Suppressor macrophage (primary cell): Measurements from ENCODE around the gene SLC25A30.
A peak's percentile ranks its signal among the peaks of the same experiment; 100 is the strongest.
"Not testable (repeated sequence)": the region's sequence is repeated elsewhere in the genome, so short reads cannot be mapped to it uniquely, and the experiment has no call there.

ENCODE experiments used
- DNase-seq, 4 experiments: peaks; one replicate each; pipeline ENCODE4 v3.0.0-alpha.2; 2020 to 2022

Gene SLC25A30

DNA sequence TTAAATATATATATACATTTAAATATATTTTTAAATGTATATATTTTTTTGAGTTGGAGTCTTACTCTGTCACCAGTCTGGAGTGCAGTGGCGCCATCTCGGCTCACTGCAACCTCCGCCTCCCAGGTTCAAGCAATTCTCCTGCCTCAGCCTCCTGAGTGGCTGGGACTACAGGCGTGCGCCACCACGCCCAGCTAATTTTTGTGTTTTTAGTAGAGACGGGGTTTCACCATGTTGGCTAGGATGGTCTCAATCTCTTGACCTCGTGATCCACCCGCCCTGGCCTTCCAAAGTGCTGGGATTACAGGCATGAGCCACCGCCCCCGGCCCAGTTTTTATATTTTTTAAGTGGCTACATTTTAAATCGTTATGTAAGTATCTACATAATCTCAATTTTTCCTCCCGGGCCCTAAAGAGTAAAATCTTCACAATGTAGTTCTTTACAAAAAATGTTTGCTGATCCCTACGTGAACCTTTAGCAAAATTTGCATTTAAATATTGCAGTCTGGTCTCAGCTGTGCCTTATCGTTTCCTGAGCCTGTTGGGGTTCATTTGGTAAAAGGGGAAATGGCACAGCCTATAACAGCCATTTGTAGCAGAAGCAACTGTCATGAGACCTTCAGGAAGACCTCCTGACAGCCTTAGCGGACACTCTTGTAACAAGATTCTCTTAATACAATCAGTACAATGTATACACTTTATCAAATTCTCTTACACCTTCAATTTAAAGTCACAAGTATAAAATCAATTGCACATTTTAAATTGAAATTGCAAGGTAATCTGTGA lies 8.1 kb upstream of the SLC25A30 start:
- DNase-seq = peak; percentile 23 to 67 (median 45)

DNA sequence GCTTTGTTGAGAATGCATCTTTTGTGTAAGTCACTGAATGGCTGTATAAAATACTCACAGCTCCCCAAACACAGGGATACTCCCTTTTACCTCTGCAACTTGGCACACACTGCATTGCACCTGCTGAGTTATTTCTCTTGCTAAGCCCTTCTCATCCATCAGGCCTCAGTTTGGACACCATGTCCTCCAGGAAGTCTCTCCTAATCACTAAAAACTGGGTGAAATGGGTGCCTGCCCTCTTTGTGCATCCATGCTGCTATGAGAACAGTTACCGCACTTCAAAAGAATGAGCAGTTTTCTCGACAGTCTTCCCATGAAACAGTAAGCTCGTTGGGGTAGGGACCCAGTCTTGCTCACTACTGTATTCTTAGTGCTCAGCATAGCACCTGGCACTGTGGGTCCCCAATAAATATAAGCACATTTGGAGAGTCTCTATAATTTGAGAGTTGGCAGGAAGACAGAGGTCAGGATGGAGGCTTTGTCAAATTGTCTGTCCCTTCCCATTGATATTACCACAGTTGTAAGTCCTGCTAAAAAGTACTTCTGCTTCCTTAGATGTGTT lies 4.6 kb upstream of the SLC25A30 start:
- DNase-seq = peak in 1 of 4 experiments; percentile 18

DNA sequence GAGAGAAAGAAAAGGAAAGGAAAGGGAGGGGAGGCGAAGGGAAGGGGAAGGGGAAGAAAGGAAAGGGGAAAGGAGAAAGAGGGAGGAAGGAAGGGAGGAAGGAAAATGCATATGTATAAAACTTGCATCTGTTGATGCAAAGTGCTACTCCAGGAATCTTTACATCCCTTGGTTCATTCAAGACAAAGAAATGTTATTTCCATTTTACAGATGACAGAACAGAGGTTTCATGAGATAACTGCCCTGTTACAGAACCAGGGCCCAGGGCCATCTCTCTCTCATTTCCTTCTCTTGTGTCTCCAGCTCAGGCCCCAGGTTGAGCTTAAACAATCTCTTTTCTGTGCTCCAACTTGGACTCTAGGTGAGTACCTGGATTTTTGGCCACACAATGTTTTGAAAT lies 1.8 kb upstream of the SLC25A30 start:
- no peak for DNase-seq

DNA sequence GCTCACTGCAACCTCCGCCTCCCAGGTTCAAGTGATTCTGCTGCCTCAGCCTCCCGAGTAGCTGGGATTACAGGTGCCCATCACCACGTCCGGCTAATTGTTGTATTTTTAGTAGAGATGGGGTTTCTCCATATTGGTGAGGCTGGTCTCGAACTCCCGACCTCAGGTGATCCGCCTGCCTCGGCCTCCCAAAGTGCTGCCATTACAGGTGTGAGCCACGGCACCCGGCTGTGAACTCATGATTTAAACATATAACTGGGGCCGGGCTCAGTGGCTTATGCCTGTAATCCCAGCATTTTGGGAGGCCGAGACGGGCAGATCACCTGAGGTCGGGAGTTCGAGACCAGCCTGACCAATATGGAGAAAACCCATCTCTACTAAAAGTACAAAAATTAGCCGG lies 1.2 kb upstream of the SLC25A30 start:
- not testable (repeated sequence) for DNase-seq

DNA sequence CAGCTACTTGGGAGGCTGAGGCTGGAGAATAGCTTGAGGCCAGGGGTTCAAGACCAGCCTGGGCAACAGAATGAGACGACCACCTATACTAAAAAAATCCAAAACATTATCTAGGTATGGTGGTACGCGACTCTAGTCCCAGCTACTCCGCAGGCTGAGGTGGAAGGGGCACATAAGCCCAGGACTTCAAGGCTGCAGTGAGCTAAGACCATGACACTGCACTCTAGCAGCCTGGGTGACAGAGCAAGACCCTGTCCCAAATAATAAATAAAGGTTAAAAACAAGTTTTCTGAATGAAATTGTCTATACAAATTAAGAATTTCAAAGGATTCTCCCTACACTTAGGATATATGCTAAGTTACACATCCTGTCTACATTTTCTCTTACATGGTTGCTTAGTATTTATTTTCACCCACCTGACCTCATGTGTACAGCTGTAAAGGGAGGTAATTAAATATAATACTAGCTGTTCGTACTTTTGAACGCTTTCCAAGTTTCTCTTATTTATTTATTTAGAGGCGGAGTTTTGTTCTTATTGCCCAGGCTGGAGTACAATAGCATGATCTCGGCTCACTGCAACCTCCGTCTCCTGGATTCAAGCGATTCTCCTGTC lies 1.6 kb downstream of the SLC25A30 start:
- DNase-seq = peak in 2 of 4 experiments; percentile 13 to 15

DNA sequence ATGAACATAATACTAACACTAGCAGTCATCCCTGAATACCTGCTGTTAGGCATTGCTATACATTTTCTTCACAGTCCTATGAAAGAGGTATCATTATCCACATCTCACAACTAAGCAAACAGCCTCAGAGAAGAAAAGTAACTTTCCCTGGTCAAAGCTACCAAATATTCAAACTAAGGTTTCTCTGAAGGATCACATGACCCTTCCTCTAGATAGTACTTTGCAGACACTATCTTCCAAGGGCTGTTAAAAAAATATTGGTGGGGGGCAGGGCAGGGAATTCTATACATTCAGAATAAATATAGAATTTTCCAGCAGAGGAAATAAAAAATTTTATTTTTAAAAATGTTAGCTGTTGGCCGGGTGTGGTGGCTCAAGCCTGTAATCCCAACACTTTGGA lies 3.1 kb downstream of the SLC25A30 start:
- no peak for DNase-seq

DNA sequence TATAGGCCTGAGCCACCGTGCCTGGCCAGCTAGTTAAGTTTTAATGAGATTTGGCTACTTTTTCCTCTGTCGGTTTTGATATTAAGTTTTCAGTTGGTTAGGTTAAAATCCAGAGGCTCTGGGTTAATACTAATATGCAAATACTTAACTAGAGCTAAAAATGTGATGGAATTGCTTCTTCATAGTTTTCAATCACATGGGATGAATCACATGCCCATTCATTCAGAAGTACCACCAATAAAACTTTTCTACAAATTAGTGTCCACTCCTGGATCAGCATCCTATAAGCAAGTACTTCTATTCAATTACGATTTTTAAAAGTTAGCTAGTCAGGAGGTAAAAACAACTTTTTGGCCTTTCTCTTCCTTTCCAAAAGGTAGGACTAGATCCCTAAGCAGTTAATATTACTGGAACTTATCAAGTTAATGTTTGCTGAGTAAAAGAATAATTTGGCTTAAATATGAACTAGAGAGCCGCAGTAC lies 4.3 kb downstream of the SLC25A30 start:
- no peak for DNase-seq

DNA sequence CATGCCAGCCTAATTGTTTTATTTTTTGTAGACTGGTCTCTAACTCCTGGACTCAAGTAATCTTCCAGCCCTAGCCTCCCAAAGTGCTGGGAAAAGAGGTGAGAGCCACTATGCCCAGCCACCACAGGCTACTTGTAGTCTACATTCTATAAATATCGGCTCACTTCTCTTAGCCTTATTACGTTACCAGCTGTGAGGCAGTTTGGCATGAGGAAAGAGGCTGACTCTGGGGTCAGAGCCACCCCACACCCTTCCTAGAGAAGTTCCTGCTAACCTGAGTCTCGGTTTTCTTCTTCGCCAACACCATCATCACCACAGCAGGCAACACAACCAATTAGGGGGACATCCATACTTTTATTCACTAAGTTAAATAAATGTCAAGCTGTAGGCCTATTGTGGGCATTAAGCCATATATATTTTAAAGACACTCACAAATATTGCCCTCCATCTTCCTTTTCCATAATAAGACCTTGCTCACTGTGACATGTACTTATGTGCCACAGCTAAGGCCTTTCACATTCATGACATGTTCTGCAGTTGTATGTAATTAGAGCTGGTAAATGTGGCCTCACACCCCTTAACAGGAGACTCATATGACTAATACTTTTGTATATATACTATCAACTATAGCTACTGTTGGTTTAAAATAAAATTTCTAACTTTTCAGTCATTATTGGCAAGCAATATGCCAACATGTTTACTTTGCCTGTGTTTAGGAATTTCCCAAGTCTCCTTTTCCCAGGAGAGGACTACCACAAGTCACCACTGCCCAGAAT lies 5.7 kb downstream of the SLC25A30 start:
- DNase-seq = peak in 3 of 4 experiments; percentile 27 to 33 (median 30)

DNA sequence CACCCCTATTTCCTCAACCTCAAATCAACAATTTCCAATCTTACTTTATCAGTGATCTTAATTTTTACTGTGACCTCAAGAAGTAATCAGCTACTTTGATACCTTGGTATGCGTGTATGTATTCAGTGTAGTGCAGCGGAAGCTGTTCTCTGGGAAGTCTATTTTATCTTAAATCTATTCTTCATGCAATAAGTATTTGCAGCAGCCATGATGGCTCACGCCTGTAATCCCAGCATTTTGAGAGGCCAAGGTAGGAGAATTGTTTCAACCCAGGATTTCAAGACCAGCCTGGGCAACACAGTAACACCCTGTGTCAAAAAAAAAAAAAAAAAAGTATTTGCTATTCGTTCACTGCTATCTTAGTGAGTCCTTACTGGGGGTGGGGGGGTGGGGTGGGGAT lies 6.5 kb downstream of the SLC25A30 start:
- no peak for DNase-seq

DNA sequence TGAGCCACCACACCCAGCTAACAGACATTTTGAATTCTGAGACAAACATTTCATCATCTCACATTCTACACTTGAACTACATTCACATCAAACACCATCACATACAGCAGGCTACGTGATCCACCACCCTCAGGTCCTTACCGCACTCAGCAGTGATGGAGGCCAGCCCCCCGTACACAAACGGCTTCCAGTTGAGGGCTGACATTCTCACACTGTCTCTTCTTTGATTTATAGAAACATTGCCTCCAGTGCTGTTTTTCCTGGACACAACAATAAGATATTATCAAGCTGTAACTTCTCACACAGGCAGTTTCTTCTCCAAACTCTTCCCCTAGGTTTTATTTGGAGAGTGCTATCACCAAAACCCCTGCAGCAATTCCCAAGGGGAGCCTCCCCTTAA lies 7.0 kb downstream of the SLC25A30 start:
- no peak for DNase-seq

DNA sequence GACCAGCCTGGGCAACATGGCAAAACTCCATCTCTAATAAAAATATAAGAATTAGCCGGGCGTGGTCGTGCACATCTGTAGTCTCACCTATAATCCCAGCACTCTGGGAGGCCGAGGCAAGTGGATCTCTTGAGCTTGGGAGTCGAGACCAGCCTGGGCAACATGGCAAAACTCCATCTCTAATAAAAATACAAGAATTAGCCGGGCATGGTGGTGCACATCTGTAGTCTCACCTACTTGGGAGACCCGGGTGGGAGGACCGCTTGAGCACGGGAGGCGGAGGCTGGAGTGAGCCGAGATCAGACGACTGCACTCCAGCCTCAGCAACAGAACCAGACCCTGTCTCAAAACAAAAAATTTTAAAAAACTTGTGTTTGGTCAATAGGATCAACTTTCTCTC lies 7.7 kb downstream of the SLC25A30 start:
- no peak for DNase-seq

DNA sequence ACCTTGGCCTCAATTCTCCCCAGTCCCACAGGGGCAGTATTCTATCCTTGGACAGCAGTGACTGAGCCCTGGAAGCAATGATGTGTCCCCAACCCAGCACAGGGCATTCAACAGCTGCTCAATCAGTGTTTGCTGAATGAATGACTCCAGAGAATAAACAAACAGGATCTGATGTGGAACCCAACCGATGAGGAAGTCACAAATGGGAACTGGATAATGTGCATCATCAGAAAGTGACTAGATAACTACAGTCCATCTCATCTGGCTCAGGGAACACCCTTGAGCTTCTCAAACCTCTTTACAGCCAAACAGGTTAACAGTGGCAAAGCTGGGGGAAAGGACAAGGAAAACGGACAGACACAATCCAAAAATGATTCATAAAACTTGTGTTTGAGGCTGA lies 8.2 kb downstream of the SLC25A30 start:
- DNase-seq = peak; percentile 42 to 71 (median 56)

DNA sequence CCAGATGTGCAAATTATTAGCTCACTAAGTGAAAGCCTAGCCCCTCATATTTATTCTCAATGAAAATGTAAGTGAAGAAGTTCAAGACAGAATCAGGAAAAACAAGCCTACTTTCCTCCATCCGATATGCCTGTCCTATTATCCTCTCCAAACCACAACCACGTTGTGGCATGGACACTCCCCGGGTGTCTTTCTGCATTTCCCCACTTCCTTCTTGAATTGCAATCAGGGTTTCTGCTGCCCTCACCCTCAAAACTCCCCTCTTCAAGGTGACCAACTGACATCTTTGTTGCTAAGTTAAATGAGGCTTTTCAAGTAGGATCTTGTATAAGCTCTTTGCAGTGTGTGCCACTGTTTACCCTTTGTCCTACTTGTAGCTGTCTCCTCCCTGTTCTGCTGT lies 11.8 kb downstream of the SLC25A30 start:
- no peak for DNase-seq

DNA sequence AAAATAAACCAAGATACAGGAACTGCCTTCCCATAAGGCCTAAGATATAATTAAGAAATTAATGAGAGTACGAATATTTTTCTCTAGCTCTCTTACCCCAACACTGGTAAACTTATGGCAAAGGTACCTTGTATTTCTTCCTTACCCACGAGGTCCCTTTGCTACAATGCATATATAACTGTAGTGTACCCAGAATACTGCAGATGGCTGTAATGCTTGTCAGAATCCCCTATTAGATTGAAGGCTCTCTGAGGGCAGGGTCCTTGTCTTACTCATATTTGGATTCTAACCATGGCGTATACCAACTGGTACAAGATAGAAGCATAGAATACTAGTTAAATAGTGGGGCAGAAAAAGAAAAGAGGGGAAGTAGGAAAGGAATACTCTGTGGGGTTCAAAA lies 15.1 kb downstream of the SLC25A30 start:
- no peak for DNase-seq

DNA sequence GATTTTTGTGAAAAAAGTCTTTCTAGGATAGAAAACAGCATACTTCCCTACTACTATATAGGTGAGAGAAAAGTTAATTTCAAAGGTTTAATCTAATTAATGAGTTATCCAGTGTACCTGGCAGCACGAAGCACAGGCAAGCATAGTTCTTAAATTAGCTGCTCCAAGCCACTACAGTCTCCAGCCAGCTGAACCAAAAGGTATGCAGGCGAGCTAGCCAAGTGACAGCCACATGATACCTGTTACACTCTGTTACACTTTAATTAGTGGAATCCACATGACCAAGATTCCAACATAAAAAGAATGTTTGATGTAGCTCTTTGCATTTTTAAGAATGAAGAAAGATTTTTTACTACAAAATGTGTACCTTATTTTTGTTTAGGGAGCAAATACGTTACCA lies 15.5 kb downstream of the SLC25A30 start:
- DNase-seq = no peak

DNA sequence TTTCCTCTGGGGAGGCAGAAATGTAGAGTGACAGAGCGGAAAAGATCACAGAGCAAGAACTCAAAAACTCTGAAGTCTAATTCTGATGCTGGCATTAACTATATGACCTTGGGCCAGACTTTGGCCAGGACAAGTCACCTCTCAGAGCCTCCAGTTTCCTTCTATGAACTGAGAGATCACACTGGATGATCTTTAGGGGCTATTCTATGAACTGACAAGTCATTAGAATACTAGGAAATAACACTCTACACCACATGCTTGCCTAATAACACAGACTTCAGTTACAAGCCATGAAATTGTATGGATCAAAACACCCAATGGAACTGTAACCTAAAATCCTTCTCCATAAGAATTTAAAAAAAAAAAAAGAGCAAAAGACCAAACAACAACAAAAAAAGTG lies 16.9 kb downstream of the SLC25A30 start:
- DNase-seq = no peak

DNA sequence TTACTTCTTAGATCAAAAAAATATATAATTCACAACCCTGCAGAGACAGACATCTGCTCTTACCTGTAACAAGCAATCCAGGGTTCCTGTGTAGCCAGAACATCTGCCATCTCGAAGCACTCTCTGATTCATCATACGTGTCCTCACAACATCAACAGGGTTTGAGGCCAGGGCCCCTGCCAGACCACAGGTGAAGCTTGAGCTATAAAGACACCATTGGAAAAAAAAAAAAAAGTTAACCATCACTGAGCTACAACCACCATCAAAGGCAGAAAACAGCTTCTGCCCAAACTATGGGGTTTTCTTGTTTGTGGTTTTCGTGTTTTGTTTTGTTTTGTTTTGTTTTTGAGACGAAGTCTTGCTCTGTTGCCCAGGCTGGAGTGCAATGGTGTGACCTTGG lies 19.3 kb downstream of the SLC25A30 start:
- no peak for DNase-seq

DNA sequence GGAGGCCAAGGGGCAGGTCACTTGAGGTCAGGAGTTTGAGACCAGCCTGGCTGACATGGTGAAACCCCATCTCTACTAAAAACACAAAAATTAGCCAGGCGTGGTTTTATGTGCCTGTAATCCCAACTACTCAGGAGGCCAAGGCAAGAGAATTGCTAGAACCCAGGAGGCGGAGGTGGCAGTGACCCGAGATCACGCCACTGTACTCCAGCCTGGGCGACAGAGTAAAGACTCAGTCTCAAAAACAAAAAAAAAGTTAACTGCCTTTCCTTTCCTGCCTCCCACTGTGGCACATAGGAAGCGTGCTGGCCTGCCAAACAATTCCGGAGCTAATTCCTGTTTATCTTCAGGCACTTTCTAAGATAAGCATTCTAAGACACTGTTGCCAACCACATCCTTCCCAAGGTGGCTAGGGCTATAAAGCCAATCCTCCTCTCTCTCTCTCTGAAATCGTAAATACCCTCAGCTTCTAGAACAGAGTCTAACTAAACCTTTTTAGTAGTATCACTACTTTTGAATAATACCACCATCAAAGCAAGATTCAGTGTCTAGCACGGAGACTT lies 21.6 kb downstream of the SLC25A30 start:
- no peak for DNase-seq

DNA sequence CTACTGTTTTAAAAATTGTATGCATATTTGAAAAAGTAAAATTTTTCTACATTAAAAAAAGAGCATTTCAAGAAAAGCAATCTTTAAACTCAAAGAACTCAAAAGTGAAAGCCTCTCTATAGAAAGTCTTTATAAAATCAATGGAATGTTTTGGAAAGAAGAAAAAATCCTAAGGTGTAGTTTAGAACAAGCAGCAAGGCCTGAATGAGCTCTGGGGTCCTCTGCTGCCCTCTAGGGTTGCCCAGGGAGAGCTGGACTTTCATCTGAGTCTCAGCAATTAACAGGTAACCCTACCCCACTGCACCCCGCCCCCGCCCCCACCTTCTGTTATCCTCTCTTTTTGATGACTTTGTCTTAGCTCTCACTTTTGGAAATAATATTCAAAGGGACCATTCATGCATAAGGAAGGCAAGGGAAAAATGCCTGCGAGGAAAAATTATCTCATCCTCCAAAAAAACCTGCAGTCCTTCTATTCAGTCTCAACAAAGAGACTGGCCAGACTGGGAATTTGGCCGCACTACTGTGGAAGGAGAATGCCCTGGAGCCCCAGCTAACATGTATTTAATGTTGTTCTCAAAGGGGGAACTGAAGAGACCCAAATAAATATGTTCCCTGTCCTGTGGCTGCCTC lies 24.1 kb downstream of the SLC25A30 start:
- peak in 3 of 4 experiments; percentile 30 to 64 (median 54) for DNase-seq

DNA sequence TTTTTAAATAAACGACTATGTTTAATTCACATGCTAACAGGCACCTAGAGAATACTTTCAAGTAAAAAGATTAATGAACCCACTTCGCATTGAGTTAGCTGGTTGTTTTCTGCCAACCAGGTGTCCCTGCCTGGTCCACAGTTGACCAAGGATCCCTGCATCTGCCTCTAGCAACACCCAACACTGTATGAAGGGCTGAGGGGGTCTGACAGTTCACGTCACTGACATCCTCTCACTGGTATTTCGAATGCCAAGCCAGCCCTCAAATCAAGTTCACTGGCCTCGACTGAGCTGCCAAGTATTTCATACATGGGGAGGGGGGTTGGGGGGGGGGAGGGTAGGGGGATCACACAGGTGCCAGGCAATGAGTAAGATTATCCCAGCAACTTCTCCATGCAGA lies 25.4 kb downstream of the SLC25A30 start:
- no peak for DNase-seq

DNA sequence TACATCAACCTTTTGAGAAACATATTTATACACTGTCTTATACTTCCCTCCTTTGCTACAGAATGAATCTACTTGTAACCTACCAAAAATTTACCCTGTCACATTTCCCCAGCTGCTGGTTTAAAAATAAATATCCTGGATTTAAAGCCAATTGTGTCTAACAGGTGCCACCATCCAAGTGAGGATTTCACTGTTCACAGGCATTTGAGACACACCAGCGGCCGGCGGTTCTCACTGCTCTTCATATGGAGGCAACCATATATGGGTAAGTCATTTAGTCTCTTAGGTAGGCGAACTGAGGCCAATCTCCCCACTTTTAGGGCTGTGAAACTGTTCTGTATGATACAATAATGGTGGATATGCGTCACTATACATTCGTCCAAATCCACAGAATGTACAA lies 26.2 kb downstream of the SLC25A30 start:
- DNase-seq = no peak

DNA sequence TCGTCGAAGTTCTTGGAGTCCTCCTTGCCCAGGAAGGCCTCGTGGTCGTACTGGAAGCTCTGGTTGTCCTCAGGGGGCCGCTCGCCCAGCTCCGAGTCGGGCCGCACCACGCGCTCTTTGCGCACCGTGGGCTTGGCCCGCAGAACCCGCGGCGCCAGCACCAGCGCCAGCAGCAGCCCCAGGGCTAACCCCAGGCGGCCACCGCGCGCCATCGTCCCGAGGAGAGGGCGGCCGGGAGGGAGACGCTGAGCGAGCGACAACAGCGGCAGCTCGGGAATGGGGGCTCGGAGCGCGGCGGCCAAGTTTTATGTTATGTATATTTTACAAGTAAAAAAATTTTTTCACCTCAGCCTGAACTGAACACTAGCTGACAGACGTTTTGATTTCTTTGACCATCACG lies 27.0 kb downstream of the SLC25A30 start:
- not testable (repeated sequence) for DNase-seq
